ENCODE measurements around the gene ALOX12.

Gene ALOX12

DNA sequence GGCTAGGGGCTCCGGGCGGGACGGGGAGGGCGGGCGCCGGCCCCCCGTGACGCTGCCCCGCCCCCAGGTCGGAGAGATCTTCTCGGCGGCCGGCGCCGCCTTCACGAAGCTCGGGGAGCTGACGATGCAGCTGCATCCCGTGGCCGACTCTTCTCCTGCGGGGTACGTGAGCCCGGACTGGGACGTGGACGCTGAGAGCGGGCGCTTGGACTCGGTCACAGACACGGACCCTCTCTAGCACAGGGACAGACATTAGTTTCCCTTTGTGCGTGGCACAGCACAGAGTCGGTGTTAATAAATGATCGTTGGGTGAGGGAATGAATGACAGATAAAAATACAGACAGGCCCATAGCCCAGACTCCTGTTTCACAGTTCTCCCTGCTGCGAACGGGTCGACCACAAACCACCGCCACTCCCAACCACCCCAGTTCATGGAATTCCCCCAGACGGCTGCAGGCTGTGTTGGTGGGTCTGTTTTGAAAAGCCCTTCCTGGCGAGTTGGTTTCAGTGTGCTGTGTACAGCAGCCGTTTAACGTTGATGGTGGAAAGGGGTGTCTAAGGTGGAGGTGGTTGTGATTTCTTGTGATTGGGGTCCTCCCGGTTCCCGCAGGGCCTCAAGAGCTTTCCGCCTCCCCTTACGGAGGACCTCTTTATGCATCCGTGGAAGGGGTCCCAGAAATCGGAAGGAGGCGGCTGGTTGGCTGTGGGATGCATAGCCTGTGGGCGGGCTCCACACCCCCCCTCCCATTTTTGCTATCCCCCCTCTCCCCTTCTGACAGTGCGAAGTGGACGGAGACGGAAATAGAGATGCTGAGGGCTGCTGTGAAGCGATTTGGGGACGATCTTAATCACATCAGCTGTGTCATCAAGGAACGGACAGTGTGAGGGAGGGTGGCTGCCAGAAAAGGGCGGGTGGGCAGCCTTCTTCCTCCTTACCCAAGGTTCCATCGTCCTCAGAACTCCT, 19.4 kb downstream of the ALOX12 start:
- no peak overlapping the region for H3K4ac ChIP-seq (ENCODE audit: low read length)

DNA sequence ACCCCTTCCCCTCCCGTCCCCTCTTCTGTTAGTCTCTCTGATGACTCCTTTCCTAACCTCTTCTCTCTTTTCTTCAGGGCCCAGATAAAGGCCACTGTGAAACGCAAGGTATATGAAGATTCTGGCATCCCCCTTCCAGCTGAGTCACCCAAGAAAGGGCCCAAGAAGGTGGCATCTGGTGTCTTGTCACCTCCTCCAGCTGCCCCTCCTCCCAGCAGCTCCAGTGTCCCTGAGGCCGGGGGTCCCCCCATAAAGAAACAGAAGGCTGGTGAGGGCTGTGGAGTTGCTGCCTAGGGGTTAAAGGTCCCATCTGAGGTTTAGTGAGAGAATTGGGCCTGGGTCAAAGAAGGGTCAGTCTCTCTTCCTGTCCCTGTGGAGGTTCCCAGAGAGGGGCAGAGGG, 20.6 kb downstream of the ALOX12 start:
- H3K27me3 ChIP-seq (ENCODE audit: control insufficient read depth in 3 of 3, insufficient read depth in 3 of 3, low read depth in 1 of 3, low read length in 3 of 3): peaks cover 0 to 13% (median 6%) of the 10 kb centered on the region in 3 experiments
- no peak overlapping the region for H2BK15ac ChIP-seq (ENCODE audit: low read length)
- no peak overlapping the region for H3K4me3 ChIP-seq (ENCODE audit: low read length in 2 of 2)
- no CpG with 5 or more reads among the region's 3 CpGs for WGBS, 2 donors (ENCODE audit: extremely low coverage in 2 of 2, insufficient read length in 2 of 2, insufficient replicate concordance in 1 of 2)
- no peaks in the 10 kb centered on the region for H3K9me3 ChIP-seq (replicated peaks in 1 of 2; ENCODE audit: control insufficient read depth in 2 of 2, insufficient read depth in 1 of 2, low read depth in 1 of 2, low read length in 2 of 2)
- H3K4ac ChIP-seq (ENCODE audit: low read length): no peak overlapping the region
- no peak overlapping the region for H3K4me2 ChIP-seq (ENCODE audit: insufficient read depth, low read length, poor library complexity, severe bottlenecking)
- no peak overlapping the region for H2BK120ac ChIP-seq (ENCODE audit: low read depth, low read length)
- H3K14ac ChIP-seq (ENCODE audit: low read length): no peak overlapping the region
- H3K18ac ChIP-seq (ENCODE audit: low read length): no peak overlapping the region
- H4K8ac ChIP-seq (ENCODE audit: low read depth, low read length): no peak overlapping the region
- no peak overlapping the region for H2AK5ac ChIP-seq (ENCODE audit: low read depth, low read length)
- no peak overlapping the region for H2BK12ac ChIP-seq (ENCODE audit: low read length)
- no peak overlapping the region for H2AFZ ChIP-seq (ENCODE audit: low read length)
- H2BK5ac ChIP-seq (ENCODE audit: low read length): no peak overlapping the region
- no peak overlapping the region for H3K9ac ChIP-seq (ENCODE audit: low read depth, low read length, poor library complexity)
- no peak for DNase-seq (ENCODE audit: low spot score)
- no peak overlapping the region for H4K91ac ChIP-seq (ENCODE audit: low read depth, low read length, poor library complexity)
- no peak overlapping the region for H3K23ac ChIP-seq (ENCODE audit: low read depth, low read length, poor library complexity)
- peaks cover 5 to 15% of the 10 kb centered on the region in 2 donors for H3K36me3 ChIP-seq (replicated peaks in 1 of 2; ENCODE audit: control insufficient read depth in 2 of 2, insufficient read depth in 2 of 2, low read length in 2 of 2)
- H3K4me1 ChIP-seq (ENCODE audit: control insufficient read depth in 2 of 2, insufficient read depth in 1 of 2, low read depth in 1 of 2, low read length in 2 of 2): peaks cover 19 to 36% of the 10 kb centered on the region in 2 donors
- H3K27ac ChIP-seq (replicated peaks; ENCODE audit: low read length): no peak overlapping the region
- peaks cover 8% of the 10 kb centered on the region for H3K79me1 ChIP-seq (ENCODE audit: low read depth, low read length)

More for the DNA sequence above, 19.4 kb downstream of the ALOX12 start:
- peak overlapping the region; percentile 50 for H3K27ac ChIP-seq (replicated peaks; ENCODE audit: low read length)
- H2BK15ac ChIP-seq (ENCODE audit: low read length): no peak overlapping the region
- H3K36me3 ChIP-seq (replicated peaks in 1 of 2; ENCODE audit: control insufficient read depth in 2 of 2, insufficient read depth in 2 of 2, low read length in 2 of 2): peaks cover 5 to 15% of the 10 kb centered on the region in 2 donors
- H3K9me3 ChIP-seq (replicated peaks in 1 of 2; ENCODE audit: control insufficient read depth in 2 of 2, insufficient read depth in 1 of 2, low read depth in 1 of 2, low read length in 2 of 2): no peaks in the 10 kb centered on the region
- H2BK5ac ChIP-seq (ENCODE audit: low read length): peak overlapping the region; percentile 54
- peaks cover 19 to 40% of the 10 kb centered on the region in 2 donors for H3K4me1 ChIP-seq (ENCODE audit: control insufficient read depth in 2 of 2, insufficient read depth in 1 of 2, low read depth in 1 of 2, low read length in 2 of 2)
- H3K4me3 ChIP-seq (ENCODE audit: low read length in 2 of 2): peak overlapping the region; percentile 71 to 83
- peaks cover 8% of the 10 kb centered on the region for H3K79me1 ChIP-seq (ENCODE audit: low read depth, low read length)
- no peak overlapping the region for H4K91ac ChIP-seq (ENCODE audit: low read depth, low read length, poor library complexity)
- no peak for DNase-seq (ENCODE audit: low spot score)
- no peak overlapping the region for H2AK5ac ChIP-seq (ENCODE audit: low read depth, low read length)
- peak overlapping the region; percentile 43 for H4K8ac ChIP-seq (ENCODE audit: low read depth, low read length)
- H3K23ac ChIP-seq (ENCODE audit: low read depth, low read length, poor library complexity): peak overlapping the region; percentile 1
- peak overlapping the region; percentile 87 for H3K9ac ChIP-seq (ENCODE audit: low read depth, low read length, poor library complexity)
- H3K27me3 ChIP-seq (ENCODE audit: control insufficient read depth in 3 of 3, insufficient read depth in 3 of 3, low read depth in 1 of 3, low read length in 3 of 3): peaks cover 0 to 2% (median 0%) of the 10 kb centered on the region in 3 experiments
- no peak overlapping the region for H2BK120ac ChIP-seq (ENCODE audit: low read depth, low read length)
- H3K4me2 ChIP-seq (ENCODE audit: insufficient read depth, low read length, poor library complexity, severe bottlenecking): peak overlapping the region; percentile 76
- H2BK12ac ChIP-seq (ENCODE audit: low read length): no peak overlapping the region
- no peak overlapping the region for H3K14ac ChIP-seq (ENCODE audit: low read length)
- H2AFZ ChIP-seq (ENCODE audit: low read length): peak overlapping the region; percentile 88
- no CpG with 5 or more reads among the region's 56 CpGs for WGBS, 2 donors (ENCODE audit: extremely low coverage in 2 of 2, insufficient read length in 2 of 2, insufficient replicate concordance in 1 of 2)
- peak overlapping the region; percentile 40 for H3K18ac ChIP-seq (ENCODE audit: low read length)

- no peaks in the 10 kb centered on the region for H3K9me3 ChIP-seq (replicated peaks in 1 of 2; ENCODE audit: control insufficient read depth in 2 of 2, insufficient read depth in 1 of 2, low read depth in 1 of 2, low read length in 2 of 2)
- H3K4ac ChIP-seq (ENCODE audit: low read length): no peak overlapping the region
- no peak overlapping the region for H3K4me3 ChIP-seq (ENCODE audit: low read length in 2 of 2)
- H3K14ac ChIP-seq (ENCODE audit: low read length): no peak overlapping the region
- H4K8ac ChIP-seq (ENCODE audit: low read depth, low read length): no peak overlapping the region
- H2BK12ac ChIP-seq (ENCODE audit: low read length): no peak overlapping the region
- H2AFZ ChIP-seq (ENCODE audit: low read length): no peak overlapping the region
- no peak overlapping the region for H3K18ac ChIP-seq (ENCODE audit: low read length)
- peaks cover 19 to 38% of the 10 kb centered on the region in 2 donors for H3K4me1 ChIP-seq (ENCODE audit: control insufficient read depth in 2 of 2, insufficient read depth in 1 of 2, low read depth in 1 of 2, low read length in 2 of 2)
- H3K36me3 ChIP-seq (replicated peaks in 1 of 2; ENCODE audit: control insufficient read depth in 2 of 2, insufficient read depth in 2 of 2, low read length in 2 of 2): peaks cover 5 to 15% of the 10 kb centered on the region in 2 donors
- no peak for DNase-seq (ENCODE audit: low spot score)
- H2BK15ac ChIP-seq (ENCODE audit: low read length): no peak overlapping the region
- peaks cover 1 to 19% (median 13%) of the 10 kb centered on the region in 3 experiments for H3K27me3 ChIP-seq (ENCODE audit: control insufficient read depth in 3 of 3, insufficient read depth in 3 of 3, low read depth in 1 of 3, low read length in 3 of 3)
- H4K91ac ChIP-seq (ENCODE audit: low read depth, low read length, poor library complexity): no peak overlapping the region
- H3K27ac ChIP-seq (replicated peaks; ENCODE audit: low read length): no peak overlapping the region
- H3K4me2 ChIP-seq (ENCODE audit: insufficient read depth, low read length, poor library complexity, severe bottlenecking): no peak overlapping the region
- no peak overlapping the region for H3K23ac ChIP-seq (ENCODE audit: low read depth, low read length, poor library complexity)
- H3K79me1 ChIP-seq (ENCODE audit: low read depth, low read length): peaks cover 8% of the 10 kb centered on the region
- no peak overlapping the region for H2BK120ac ChIP-seq (ENCODE audit: low read depth, low read length)
- H2BK5ac ChIP-seq (ENCODE audit: low read length): no peak overlapping the region
- no CpG with 5 or more reads among the region's 20 CpGs for WGBS, 2 donors (ENCODE audit: extremely low coverage in 2 of 2, insufficient read length in 2 of 2, insufficient replicate concordance in 1 of 2)
- H3K9ac ChIP-seq (ENCODE audit: low read depth, low read length, poor library complexity): no peak overlapping the region
- no peak overlapping the region for H2AK5ac ChIP-seq (ENCODE audit: low read depth, low read length)
Observed at GRCh38 chr17:7016886-7017826, 21.3 kb downstream of the ALOX12 start.
